Neural cell (in vitro differentiated cells): Measurements from ENCODE around the gene HIP1. TPM values are rescaled to one million over a fixed set of nuclear protein-coding genes. Genes with fewer than 3 reads are reported as not detected.

Experiments used
- H2AFZ ChIP-seq: fragments of 200-600, 300-800 bp; sonication (generic), shearing (Covaris generic); 2 replicates; pipeline ENCODE4 v1.6.0; 2014; ENCODE audit warnings: low read depth, mild to moderate bottlenecking, antibody characterized with exemption, low read length, moderate library complexity
- H3F3A ChIP-seq: fragments of 200-600 bp; shearing (Covaris generic); 2 replicates; pipeline ENCODE4 v1.6.1; 2016; ENCODE audit warnings: mild to moderate bottlenecking, moderate library complexity, mixed read lengths, antibody characterized with exemption, low read length; ENCODE audit not compliant: insufficient read depth, poor library complexity, severe bottlenecking
- H3K27ac ChIP-seq: fragments of 200-600, 300-800 bp; sonication (generic), shearing (Covaris generic); 2 replicates; pipeline ENCODE4 v1.5.1; 2014; ENCODE audit warnings: mild to moderate bottlenecking, low read length, moderate library complexity
- H3K27me3 ChIP-seq: fragments of 300-800, 200-600 bp; sonication (generic), shearing (Covaris generic); 2 replicates; pipeline ENCODE4 v1.6.0; 2014; ENCODE audit warnings: mild to moderate bottlenecking, low read depth, low read length, moderate library complexity; ENCODE audit not compliant: insufficient read depth
- H3K36me3 ChIP-seq: fragments of 300-800, 200-600 bp; sonication (generic), shearing (Covaris generic); 2 replicates; pipeline ENCODE4 v1.5.1; 2014; ENCODE audit warnings: mild to moderate bottlenecking, antibody characterized with exemption, low read length, moderate library complexity; ENCODE audit not compliant: insufficient read depth
- H3K4me2 ChIP-seq: fragments of 300-800, 200-600 bp; sonication (generic), shearing (Covaris generic); 2 replicates; pipeline ENCODE4 v1.6.0; 2014; ENCODE audit warnings: mild to moderate bottlenecking, low read length
- H3K4me3 ChIP-seq: fragments of 300-800, 200-600 bp; sonication (generic), shearing (Covaris generic); 2 replicates; pipeline ENCODE4 v1.5.1; 2014; ENCODE audit warnings: mild to moderate bottlenecking, low read length, moderate library complexity
- H3K79me2 ChIP-seq: fragments of 200-600 bp; shearing (Covaris generic); replicated peaks from 2 replicates; pipeline ENCODE4 v1.6.0; 2014; ENCODE audit warnings: mild to moderate bottlenecking, low read length, moderate library complexity; ENCODE audit not compliant: insufficient read depth
- H3K9ac ChIP-seq: fragments of 300-800, 200-600 bp; sonication (generic), shearing (Covaris generic); 2 replicates; pipeline ENCODE4 v1.6.1; 2016; ENCODE audit warnings: mild to moderate bottlenecking, low read length, mixed read lengths
- H3K9me2 ChIP-seq: fragments of 200-600 bp; shearing (Covaris generic); 2 replicates; pipeline ENCODE4 v1.6.1; 2016; ENCODE audit warnings: mild to moderate bottlenecking, low read length, mixed read lengths; ENCODE audit not compliant: insufficient read depth
- H3K9me3 ChIP-seq: fragments of 200-600, 300-800 bp; sonication (generic), shearing (Covaris generic); 2 replicates; pipeline ENCODE4 v1.6.1; 2016; ENCODE audit warnings: mild to moderate bottlenecking, mixed run types, low read length, moderate library complexity, mixed read lengths
- H4K20me1 ChIP-seq: fragments of 200-600 bp; shearing (Covaris generic); 2 replicates; pipeline ENCODE4 v1.6.1; 2016; ENCODE audit warnings: mild to moderate bottlenecking, mixed run types; ENCODE audit not compliant: insufficient read depth
- CTCF ChIP-seq: fragments of 450-650 bp; IDR thresholded peaks from 2 replicates; pipeline ENCODE4 v1.5.1; 2014; ENCODE audit warnings: antibody characterized with exemption, mild to moderate bottlenecking, moderate library complexity; ENCODE audit not compliant: poor library complexity, severe bottlenecking
- EP300 ChIP-seq: fragments of 450-650 bp; conservative IDR thresholded peaks from 2 replicates; pipeline ENCODE4 v1.6.1; 2014; ENCODE audit warnings: antibody characterized with exemption, mild to moderate bottlenecking, moderate library complexity; ENCODE audit not compliant: poor library complexity, severe bottlenecking
- EZH2 ChIP-seq: fragments of 200-600, 300-800 bp; shearing (Covaris generic), sonication (generic); IDR thresholded peaks from 2 replicates; pipeline ENCODE4 v1.6.1; 2014; ENCODE audit warnings: antibody characterized with exemption, low read length, borderline replicate concordance, mild to moderate bottlenecking; ENCODE audit not compliant: insufficient read depth, poor library complexity, severe bottlenecking
- MXI1 ChIP-seq: fragments of 450-650 bp; conservative IDR thresholded peaks from 2 replicates; pipeline ENCODE4 v1.6.1; 2014; ENCODE audit warnings: antibody characterized with exemption, mild to moderate bottlenecking; ENCODE audit not compliant: poor library complexity, severe bottlenecking
- POLR2AphosphoS5 ChIP-seq: IDR thresholded peaks from 2 replicates; pipeline ENCODE4 v1.6.1; 2012
- RAD21 ChIP-seq: fragments of 450-650 bp; conservative IDR thresholded peaks from 2 replicates; pipeline ENCODE4 v1.6.1; 2014; ENCODE audit warnings: antibody characterized with exemption, mild to moderate bottlenecking, moderate library complexity
- REST ChIP-seq: IDR thresholded peaks from 2 replicates; pipeline ENCODE4 v1.6.1; 2012; ENCODE audit warnings: borderline replicate concordance
- SMC3 ChIP-seq: fragments of 450-650 bp; conservative IDR thresholded peaks from 2 replicates; pipeline ENCODE4 v1.6.1; 2014; ENCODE audit warnings: antibody characterized with exemption, mild to moderate bottlenecking, moderate library complexity; ENCODE audit not compliant: poor library complexity
- TAF1 ChIP-seq: IDR thresholded peaks from 2 replicates; pipeline ENCODE4 v1.6.1; 2012; ENCODE audit warnings: low read depth
- polyA plus RNA-seq: library from polyadenylated mRNA; depleted of rRNA; stranded (reverse); fragments of >200 nt; gene quantifications from 2 replicates; pipeline ENCODE4 v1.2.3, GENCODE V29; 2014

The HIP1 gene
- polyA plus RNA-seq, 1 donor from 2014 or later, result 12.9 TPM

- Histone ChIP-seq H3K9me3 (no peaks in the 10 kb centered on the region), H3K79me2 (no peaks in the 10 kb centered on the region), H3K9ac (no peak overlapping the region), H3K36me3 (no peaks in the 10 kb centered on the region), H3K9me2 (no peaks in the 10 kb centered on the region), H3K4me2 (no peak overlapping the region), H3K27ac (no peak overlapping the region), H2AFZ (no peak overlapping the region), H3F3A (no peaks in the 10 kb centered on the region), H3K27me3 (no peaks in the 10 kb centered on the region), H4K20me1 (no peaks in the 10 kb centered on the region), H3K4me3 (no peak overlapping the region)
- TF ChIP-seq TAF1 (no peak), SMC3 (no peak), CTCF (no peak), MXI1 (no peak), POLR2AphosphoS5 (no peak), RAD21 (no peak), REST (no peak)
Measured at GRCh38 chr7:75757860-75758259, 19.1 kb upstream of the HIP1 start.

- no peak overlapping the region for H3K27ac ChIP-seq
- no peak overlapping the region for H3K4me2 ChIP-seq
- H3F3A ChIP-seq, result no peaks in the 10 kb centered on the region
- no peaks in the 10 kb centered on the region for H3K9me2 ChIP-seq
- H3K9me3 ChIP-seq, result no peaks in the 10 kb centered on the region
- H2AFZ ChIP-seq, result no peak overlapping the region
- H3K9ac ChIP-seq, result no peak overlapping the region
- H3K36me3 ChIP-seq, result no peaks in the 10 kb centered on the region
- no peaks in the 10 kb centered on the region for H3K27me3 ChIP-seq
- no peaks in the 10 kb centered on the region for H4K20me1 ChIP-seq
- TF ChIP-seq EP300 (no peak), MXI1 (no peak), REST (no peak), EZH2 (no peak), TAF1 (no peak), SMC3 (no peak), CTCF (no peak), RAD21 (no peak), POLR2AphosphoS5 (no peak)
- H3K79me2 ChIP-seq, result no peaks in the 10 kb centered on the region
- H3K4me3 ChIP-seq, result no peak overlapping the region
Measured at GRCh38 chr7:75756991-75757676, 18.4 kb upstream of the HIP1 start.
